DMS79 treated with DMSO at 0.1 percent for 48 hours (cell line): ENCODE measurements around the gene RNF207.
"Not testable (repeated sequence)": the region's sequence is repeated elsewhere in the genome, so short reads cannot be mapped to it uniquely, and the experiment has no call there.

Experiments used
- DNase-seq: peaks from one replicate; lab custom pipeline; 2025; lab: John Stamatoyannopoulos, UW

Gene RNF207

DNA sequence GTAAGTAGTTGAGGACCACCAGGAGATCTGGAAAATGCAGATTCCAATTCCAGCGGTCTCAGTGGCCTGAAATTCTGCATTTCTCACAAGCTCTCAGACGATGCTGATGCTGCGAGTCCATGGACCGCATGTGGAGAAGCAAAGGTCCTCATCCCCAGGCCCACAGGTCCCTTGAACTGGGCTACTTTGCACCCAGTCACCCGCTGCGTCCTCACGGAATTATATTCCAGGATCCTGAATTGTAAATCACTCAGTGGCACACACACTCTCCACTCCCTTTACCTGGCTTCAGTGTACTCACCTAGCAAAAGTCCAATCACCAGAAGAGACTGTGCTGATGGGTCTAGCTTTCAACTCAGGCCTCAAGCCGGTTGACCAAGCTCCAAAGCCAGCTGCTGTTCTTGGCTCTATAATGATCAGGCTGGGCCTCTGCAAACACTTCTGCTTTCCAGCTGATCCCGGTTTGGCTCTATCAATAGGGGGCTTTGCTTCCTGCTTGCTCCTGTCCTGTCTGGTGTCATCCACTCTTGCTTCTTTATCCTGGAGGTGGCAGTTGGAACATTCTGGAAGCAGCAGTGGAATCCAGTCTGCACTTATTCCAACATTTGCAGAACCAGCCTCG, 5.6 kb upstream of the RNF207 start:
- no peak for DNase-seq

DNA sequence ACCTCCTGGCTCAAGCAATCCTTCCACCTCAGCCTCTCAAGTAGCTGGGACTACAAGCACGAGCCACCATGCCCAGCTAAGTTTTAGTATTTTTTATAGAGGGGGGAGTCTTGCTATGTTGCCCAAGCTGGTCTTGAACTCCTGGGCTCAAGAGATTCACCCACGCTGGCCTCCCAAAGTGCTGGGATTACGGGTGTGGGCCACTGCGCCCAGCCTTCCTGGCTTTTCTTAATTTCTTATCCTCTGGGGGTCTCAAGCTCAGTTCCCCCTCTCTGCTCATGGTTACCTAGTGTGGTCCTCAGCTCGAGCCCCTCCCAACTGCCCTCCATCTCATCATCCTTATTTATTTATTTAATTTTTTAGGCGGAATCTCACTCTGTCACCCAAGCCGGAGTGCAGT, 3.7 kb upstream of the RNF207 start:
- no peak for DNase-seq

DNA sequence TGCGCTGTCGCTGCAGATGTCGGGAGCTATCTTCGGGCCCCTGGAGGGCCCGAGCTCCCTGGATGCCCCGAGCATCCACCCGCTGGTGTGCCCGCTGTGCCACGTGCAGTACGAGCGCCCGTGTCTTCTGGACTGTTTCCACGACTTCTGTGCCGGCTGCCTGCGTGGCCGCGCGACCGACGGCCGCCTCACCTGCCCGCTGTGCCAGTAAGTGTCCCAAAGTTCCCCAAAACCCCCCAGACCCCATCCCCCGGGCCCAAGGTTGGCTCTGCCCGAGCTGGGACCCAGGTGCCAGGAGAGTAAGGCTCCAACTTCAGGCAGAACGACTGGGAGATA, 569 bp downstream of the RNF207 start:
- no peak for DNase-seq

DNA sequence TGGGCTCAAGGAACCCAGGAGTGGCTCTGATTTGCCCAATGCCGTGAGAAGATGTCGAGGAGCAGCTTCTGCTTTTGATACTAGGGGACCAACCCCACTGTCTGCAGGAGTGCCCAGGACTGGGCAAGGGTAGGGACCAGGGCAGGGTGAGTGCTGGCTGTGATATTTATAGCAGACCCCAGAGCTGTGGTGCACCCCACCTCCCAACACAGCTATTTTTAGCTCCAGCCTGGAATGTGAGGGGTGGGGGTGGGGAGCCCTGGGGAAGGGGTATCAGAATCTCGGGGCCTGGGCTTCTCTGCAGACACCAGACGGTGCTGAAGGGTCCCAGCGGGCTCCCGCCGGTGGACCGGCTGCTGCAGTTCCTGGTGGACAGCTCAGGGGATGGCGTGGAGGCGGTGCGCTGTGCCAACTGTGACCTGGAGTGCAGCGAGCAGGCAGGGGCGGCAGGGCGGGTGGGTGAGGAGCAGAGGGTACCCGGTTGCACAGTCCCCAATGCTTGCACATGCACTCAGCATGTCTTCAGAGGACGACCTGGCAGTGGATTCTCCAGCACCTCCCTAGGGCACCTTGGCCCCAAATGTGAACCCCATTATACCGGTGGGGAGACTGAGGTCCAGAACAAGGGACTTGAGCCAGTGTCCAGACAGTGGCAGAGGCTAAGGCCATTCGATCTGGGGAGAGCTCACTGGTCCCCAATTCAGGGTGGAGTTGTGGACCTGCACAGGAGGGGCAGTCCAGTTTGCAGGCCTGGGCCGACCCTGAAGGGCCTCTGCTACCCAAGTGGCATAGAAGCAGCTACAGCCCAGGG, 1.4 kb downstream of the RNF207 start:
- DNase-seq = no peak

DNA sequence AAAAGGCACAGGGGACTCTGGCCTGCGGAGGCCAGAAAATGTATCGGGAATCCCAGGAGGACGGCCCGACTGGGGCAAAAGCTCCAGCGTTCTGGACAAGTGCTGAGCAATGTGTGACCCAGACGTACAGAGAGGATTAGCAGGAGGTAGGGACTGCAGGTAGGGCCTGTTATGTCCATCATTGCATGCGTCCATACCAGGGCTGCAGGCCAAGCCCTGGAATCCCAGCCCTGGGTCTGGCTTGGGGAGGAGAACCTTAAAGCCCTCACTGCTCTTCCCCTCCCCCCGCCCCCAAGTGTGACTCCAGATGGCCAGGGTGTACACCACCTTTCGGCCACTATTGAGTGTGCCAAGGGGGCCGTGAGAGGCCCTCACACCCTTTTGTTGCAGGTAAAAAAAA, 2.0 kb downstream of the RNF207 start:
- DNase-seq = no peak

DNA sequence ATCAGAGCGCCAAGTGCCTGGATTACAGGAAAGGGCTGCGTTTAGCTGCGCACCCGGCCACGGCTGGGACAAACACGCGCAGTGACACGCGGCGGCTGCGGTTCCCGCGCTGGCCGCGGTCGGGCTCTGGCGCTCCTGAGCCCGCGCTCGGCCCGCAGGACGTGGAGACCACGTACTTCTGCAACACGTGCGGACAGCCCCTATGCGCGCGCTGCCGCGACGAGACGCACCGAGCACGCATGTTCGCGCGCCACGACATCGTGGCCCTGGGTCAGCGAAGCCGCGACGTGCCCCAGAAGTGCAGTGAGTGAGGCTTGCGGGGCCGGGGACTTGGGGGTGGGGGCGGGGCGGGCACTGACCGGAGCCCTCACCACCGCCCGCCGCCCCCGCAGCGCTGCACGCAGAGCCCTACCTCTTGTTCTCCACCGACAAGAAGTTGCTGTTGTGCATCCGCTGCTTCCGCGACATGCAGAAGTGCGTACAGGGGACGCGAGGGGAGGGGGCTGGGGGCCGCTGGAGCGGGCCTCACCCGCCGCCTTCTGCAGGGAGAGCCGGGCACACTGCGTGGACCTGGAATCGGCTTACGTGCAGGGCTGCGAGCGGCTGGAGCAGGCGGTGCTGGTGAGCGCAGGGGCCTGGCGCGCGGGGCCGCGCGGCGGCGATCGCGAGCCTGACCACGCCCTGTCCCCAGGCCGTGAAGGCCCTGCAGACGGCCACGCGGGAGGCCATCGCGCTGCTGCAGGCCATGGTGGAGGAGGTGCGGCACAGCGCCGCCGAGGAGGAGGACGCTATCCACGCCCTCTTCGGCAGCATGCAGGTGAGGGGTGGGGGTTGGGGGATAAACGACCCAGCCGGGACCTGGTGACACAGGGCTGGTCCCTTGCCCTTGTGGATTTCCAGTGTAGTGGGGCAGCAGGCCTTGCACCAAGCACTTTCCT, 3.1 kb downstream of the RNF207 start:
- no peak for DNase-seq

DNA sequence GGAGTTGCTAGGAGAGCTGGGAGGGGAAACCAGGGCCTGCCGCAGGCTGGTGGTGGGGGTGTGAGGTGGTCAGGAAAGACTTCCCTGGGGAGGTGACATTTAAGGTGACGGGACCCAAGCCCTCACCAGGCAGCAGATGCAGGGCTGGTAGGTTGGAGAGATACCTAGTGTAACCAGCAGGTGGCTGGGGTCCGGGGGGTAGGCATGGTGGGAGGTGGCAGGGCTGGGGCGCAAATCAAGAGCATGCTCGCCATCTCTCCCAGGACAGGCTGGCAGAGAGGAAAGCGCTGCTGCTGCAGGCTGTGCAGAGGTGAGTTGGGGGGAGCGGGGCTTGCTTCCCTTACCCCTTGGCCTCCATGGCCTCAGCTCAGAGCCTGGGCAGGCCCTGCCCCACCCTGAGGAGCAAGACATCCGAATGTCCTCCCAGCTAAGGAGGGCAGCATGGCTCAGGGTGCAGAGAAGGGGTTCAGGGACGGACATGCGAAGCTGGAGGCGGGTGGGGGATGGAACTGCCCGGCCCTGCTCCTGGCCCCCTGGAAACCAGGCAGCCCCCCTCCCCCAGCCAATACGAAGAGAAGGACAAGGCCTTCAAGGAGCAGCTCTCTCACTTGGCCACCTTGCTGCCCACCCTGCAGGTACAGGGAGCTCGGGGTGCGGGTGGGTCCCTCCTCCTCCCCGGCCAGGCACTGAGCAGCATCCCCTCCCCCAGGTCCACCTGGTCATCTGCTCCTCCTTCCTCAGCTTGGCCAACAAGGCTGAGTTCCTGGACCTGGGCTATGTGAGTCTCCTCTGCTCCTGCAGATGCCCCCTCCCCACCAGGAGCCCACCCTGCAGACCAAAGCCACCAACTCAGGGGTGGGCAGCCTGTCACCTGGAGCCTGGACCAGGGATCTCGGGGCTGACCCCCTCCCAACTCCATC, 4.0 kb downstream of the RNF207 start:
- DNase-seq = no peak

DNA sequence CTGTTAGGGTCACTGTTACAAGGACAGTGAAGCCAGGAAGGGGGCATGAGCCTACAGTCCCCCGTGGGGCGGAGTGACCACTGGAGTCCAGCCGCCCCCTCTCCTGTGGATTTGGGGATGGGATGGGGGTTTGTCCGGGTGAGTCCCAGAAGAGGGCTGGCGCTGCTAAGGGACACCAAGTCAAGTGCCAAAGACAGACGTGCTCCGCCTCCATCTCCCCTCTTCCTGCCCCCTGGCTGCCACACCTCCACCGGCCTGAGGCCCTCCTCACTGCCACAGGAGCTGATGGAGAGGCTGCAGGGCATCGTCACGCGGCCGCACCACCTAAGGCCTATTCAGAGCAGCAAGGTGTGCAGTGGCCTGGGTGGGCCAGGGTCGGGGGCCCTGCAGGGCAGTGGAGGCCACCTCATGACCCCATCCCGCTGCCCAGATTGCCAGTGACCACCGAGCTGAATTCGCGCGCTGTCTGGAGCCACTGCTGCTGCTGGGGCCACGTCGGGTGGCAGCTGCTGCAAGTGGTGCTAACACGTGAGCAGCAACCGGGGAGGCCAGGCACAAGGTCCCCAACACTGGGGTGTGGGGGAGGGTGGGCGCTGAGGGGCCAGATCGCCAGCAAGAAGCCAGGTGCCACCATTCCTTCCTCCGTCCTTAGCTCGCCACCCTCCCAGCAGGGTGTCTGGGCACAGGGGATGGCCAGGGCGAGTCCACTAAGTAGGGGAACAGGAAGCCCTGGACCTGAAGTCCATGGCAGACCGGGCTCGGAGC, 4.9 kb downstream of the RNF207 start:
- DNase-seq = no peak

DNA sequence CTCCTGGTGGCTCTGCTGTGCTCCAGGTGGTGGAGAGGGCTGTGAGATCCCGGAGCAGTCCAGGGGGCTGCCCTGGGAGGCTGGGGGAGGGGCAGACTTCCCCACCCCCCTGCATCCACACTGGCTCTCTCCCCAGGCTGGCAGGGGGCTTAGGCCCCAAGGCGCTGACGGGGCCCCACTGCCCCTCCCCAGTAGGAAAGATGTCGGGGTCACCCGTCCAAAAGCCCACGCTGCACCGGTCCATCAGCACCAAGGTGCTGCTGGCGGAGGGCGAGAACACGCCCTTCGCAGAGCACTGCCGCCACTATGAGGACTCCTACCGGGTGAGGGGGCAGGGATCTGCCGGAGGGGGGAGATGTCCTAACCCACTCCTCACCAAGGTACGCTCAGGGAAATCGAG, 5.8 kb downstream of the RNF207 start:
- DNase-seq = no peak

DNA sequence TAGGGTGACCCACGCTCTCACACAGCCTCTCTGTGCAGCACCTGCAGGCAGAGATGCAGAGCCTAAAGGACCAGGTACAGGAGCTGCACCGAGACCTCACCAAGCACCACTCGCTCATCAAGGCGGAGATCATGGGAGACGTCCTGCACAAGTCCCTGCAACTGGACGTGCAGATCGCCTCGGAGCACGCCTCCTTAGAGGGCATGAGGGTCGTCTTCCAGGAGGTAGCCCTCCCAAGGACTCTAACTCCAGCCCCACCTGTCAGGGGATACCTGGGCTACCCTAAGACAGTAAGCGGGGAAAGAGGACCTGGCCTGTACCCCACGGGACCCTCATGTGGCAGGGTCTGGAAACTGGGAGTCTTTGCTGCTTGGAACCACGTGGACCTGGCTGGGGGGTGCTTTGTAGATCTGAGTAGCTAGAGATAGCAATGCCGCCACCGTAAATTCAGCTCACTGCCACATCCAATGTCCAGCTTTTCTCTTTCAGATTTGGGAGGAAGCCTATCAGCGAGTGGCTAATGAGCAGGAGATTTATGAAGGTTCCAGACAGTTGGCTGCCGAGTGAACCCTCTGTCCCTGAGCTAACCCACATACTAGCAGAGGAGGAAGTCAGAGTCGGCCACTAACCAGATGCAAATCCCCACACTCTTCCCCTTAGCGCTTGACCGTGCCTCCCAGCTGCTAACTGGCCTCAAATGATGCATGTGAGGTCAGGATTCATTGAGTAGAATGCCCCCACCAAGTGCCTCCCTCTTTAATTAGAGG, 6.5 kb downstream of the RNF207 start:
- no peak for DNase-seq

DNA sequence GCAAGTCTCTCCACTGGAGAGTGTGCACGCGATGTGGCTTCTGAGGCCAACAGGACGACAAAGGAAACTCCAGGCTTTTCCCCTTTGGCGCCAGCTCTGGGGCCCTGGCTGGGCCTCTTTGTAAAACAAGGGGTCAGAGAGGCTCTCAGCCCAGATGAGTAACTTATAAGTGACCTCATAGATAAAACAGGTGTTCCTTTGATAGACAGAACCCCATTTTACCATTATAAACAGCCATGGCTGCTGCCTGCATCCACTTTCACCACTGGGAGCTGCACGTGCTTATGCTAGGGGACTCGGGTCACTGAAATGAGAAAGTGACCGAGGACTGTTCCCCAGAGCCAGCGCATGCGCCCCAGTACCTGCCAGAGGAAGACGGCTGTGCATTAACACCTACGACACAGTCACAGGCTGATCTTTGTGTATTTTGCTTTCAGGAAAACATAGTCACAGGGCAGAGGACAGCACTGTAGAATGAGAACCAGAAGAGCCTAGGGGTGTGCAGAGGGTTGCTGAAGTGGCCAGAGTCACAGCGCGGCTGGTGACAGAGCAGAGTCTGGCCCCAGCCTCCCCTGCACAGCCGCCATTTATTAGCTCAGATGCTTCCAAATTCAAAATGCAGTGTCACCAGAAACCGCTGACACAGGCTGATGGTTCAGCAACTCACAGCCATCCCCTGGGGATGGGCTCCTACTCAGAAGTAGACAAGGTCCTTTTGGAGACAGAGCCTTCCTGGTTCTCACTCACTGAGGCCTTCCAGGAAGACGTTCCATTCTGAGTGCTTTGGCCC, 12.7 kb downstream of the RNF207 start:
- no peak for DNase-seq

DNA sequence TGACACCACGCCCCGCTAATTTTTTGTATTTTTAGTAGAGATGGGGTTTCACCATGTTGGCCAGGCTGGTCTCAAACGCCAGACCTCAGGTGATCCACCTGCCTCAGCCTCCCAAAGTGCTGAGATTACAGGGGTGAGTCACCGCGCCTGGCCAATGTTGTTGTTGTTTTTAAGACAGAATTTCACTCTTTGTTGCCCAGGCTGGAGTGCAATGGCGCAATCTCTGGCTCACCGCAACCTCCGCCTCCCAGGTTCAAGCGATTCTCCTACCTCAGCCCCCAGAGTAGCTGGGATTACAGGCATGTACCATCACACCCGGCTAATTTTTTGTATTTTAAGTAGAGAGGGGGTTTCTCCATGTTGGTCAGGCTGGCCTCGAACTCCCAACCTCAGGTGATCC, 13.7 kb downstream of the RNF207 start:
- not testable (repeated sequence) for DNase-seq

DNA sequence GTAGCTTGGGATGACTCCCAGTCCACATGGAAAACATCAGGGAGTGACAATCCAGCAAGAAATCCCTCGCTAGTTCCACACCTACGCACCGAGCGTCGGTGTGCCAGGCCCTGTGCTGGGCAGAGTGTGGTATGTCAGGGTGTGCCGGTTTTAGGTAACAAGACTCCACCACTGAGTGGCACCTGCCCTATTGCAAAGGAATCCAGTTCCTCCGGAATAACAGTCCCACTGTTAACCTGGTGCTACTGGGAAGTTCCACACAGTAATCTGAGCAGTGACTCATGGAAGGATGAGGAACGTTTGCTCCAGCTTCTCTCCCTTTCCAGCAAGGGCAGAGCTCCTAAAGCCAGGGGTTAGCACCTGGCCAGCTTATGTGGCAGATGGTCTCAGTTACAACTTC, 14.3 kb downstream of the RNF207 start:
- DNase-seq = no peak

DNA sequence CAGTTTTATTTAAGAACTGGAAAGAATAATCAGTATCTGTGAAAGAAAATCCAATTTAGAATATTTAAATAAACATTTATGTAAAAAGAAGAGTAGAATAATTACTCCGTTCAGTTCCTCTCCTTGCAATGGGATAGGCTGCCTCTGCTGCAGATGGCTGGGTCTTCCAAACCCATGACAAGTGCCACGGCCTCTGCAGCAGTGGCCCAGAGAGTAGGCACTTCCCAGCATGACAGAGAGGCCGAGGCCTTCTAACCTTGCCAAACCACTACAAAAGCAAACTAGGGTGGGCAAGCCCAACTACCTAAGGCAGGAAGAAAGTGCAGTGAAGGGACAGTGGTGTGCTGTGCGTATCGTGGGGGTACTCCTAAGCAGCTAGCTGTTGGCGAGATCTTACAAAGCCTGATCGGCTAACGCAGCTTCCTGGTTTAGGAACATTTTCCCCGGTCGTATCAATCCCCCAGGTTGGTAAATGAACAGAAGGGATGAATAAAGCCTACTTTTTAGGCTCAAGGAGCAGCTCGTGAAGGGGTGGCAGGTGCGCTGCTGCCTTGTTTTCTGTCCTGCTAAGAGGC, 15.4 kb downstream of the RNF207 start:
- DNase-seq = peak; percentile 91

DNA sequence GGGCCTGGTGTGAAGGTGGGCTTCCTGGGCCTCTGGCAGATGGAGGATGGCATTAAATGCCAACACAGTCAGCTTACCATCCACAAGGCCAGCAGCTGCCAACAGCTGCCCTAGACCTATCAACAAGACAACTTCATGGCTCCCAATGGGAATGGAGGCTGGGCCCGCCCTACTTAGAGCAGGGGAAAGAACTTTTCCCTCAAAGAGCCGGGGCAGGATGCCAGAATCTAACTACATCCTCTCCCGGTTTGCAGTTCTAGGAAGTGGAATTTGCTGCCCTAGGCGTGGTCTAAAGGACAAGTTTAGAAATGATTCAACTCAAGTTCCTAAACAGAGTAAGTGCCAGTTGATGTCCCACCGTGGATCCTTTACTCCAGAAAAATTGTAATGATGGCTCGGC, 16.7 kb downstream of the RNF207 start:
- DNase-seq = no peak

DNA sequence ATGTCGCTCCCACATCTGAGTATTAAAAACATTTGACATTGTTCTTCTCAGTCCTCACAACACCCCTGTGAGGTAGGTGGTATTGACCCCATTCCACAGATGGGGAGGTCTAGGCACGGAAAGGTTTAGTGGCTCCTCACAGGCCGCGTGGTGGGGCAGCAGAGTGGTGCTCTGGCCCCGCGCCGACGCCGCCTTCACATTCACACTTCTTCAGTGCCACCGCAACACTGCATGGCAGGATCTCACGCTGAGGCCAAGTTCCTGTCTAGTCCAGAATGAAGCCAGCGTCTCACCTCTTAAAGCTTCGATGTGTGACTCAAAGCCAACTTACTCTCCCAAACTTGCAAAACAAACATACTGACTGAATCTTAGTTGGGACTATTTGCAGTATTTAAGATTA, 17.7 kb downstream of the RNF207 start:
- no peak for DNase-seq

DNA sequence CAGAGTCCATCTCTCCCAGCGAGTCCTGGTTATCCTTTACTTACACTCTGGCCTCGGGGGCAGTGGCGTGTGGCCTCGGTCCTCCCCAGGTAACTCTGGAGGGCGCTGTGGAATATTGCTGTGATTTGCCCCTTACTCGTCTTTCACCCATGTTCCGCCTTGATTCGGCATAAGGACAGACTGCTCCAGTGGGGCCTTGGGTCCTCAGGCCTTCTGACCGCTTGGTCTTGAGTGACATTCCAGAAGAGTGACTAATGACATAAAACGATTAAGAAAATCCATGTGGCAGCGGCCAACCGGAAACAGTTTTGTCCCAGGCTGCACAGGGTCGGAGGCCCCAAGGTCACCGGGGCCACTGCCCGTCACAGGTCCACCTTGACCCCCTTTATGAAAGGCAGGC, 18.8 kb downstream of the RNF207 start:
- no peak for DNase-seq

DNA sequence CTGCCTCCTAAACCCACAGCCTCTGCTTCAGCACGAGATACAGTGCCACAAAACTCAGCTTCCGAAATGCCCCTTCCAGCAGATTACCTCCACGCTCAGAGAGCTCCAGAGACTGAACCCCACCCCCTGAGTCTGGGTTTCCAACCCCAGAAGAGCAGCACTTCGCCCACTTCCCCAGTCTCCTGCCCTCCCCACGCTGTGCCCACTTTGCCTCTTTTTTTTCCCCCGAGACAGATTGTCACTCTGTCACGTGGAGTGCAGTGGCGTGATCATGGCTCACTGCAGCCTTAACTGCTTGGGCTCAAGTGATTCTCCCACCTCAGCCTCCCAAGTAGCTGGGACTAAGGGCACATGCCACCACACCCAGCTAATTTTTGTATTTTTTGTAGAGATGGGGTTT, 19.7 kb downstream of the RNF207 start:
- DNase-seq = no peak

DNA sequence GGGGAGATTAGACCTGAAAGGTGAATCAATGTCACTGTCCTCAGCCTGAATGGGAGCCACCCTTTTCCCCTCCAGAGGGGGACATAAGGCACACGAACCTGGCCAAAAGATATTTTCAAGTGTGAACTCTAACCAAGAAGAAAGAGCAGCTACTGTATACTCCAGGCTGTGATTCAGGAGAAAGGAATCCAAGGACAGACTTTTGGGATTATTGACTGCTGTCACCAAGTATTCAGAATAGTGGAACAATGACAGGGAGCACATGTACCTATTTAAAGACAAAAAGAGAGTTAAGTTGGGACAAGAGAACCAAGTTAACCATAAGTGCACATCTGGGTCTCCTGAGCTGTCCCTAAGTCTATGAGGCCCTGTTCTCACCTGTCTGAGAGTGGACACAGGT, 27.5 kb downstream of the RNF207 start:
- DNase-seq = no peak
